Stomach (tissue), 4 donors: ENCODE results near the gene DCTN5.

Source experiments
- CTCF ChIP-seq, 7 experiments: fragments of 450-650 bp in 4 of 7; fragments of 200-600 bp in 3 of 7; sonication (generic) in 3 of 7; IDR thresholded peaks; one replicate each; pipeline ENCODE4 v1.5.1; 2016 to 2019; ENCODE audit warnings: antibody characterized with exemption in 7 of 7, control low read depth in 2 of 7, mild to moderate bottlenecking in 1 of 7
- EP300 ChIP-seq: sonication (generic); formaldehyde crosslinking; IDR thresholded peaks from one replicate; pipeline ENCODE4 v1.6.1; 2017; ENCODE audit warnings: antibody characterized with exemption
- POLR2A ChIP-seq, 4 donors: fragments of 450-650 bp; IDR thresholded peaks; one replicate each; pipeline ENCODE4 v1.6.1; 2016; ENCODE audit warnings: antibody characterized with exemption in 4 of 4, control low read depth in 2 of 4, mild to moderate bottlenecking in 1 of 4, moderate library complexity in 1 of 4
- POLR2AphosphoS5 ChIP-seq, 3 donors: sonication (generic); formaldehyde crosslinking; IDR thresholded peaks; one replicate each; pipeline ENCODE4 v1.6.1; 2016; ENCODE audit warnings: antibody characterized with exemption in 3 of 3

GRCh38 chr16:23711785-23712184, 70.5 kb downstream of the DCTN5 start:
- TF ChIP-seq POLR2AphosphoS5 (IDR thresholded peaks at IDR 0.05) (peak in 2 of 3 donors; percentile 82 to 83), EP300 (no peak), CTCF (IDR thresholded peaks at IDR 0.05) (no peak), POLR2A (IDR thresholded peaks at IDR 0.05) (no peak)
